ENCODE data around the gene ARL10. TPM values are rescaled to one million over a fixed set of nuclear protein-coding genes. Genes with fewer than 3 reads are reported as not detected.

ARL10 gene
- polyA plus RNA-seq, 3 donors: 0.04 to 0.93 TPM; not detected in 1

GRCh38 chr5:176383248-176383905 is 18.1 kb downstream of the ARL10 start:
- Histone ChIP-seq H4K20me1 (ENCODE audit: insufficient read depth, low read length) (peaks cover 11% of the 10 kb centered on the region), H3K4me3 (replicated peaks in 1 of 3; ENCODE audit: low read depth in 2 of 3, low read length in 3 of 3) (no peak overlapping the region), H3K4me2 (replicated peaks; ENCODE audit: extremely low read depth, low read length, poor library complexity, severe bottlenecking) (no peak overlapping the region), H3K79me2 (ENCODE audit: insufficient read depth, low read length) (peaks cover 27% of the 10 kb centered on the region), H3K36me3 (replicated peaks in 1 of 2; ENCODE audit: control insufficient read depth in 1 of 2, insufficient read depth in 2 of 2, low read length in 2 of 2) (peaks cover 39 to 62% of the 10 kb centered on the region in 2 donors), H3K9ac (ENCODE audit: insufficient read depth, low read length, poor library complexity, severe bottlenecking) (no peak overlapping the region), H2AFZ (ENCODE audit: insufficient read depth, low read depth, low read length, poor library complexity, severe bottlenecking) (no peak overlapping the region), H3K27ac (ENCODE audit: low read depth in 1 of 2, low read length in 2 of 2) (no peak overlapping the region), H3K9me3 (replicated peaks in 1 of 2; ENCODE audit: control insufficient read depth in 1 of 2, insufficient read depth in 1 of 2, low read length in 2 of 2) (no peaks in the 10 kb centered on the region), H3K4me1 (ENCODE audit: control insufficient read depth in 1 of 2, insufficient read depth in 2 of 2, low read length in 2 of 2) (peaks cover 10 to 18% of the 10 kb centered on the region in 2 donors), H3K27me3 (ENCODE audit: control insufficient read depth in 2 of 2, insufficient read depth in 2 of 2, low read length in 2 of 2) (no peaks in the 10 kb centered on the region)
- TF ChIP-seq, protein P1, sequence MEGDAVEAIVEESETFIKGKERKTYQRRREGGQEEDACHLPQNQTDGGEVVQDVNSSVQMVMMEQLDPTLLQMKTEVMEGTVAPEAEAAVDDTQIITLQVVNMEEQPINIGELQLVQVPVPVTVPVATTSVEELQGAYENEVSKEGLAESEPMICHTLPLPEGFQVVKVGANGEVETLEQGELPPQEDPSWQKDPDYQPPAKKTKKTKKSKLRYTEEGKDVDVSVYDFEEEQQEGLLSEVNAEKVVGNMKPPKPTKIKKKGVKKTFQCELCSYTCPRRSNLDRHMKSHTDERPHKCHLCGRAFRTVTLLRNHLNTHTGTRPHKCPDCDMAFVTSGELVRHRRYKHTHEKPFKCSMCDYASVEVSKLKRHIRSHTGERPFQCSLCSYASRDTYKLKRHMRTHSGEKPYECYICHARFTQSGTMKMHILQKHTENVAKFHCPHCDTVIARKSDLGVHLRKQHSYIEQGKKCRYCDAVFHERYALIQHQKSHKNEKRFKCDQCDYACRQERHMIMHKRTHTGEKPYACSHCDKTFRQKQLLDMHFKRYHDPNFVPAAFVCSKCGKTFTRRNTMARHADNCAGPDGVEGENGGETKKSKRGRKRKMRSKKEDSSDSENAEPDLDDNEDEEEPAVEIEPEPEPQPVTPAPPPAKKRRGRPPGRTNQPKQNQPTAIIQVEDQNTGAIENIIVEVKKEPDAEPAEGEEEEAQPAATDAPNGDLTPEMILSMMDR (IDR thresholded peaks at IDR 0.05): no peak
- peaks cover 0 to 2% (median 0%) of the 10 kb centered on the region in 3 donors for H3K27me3 Mint-ChIP-seq (ENCODE audit: low read depth in 3 of 3)
- no peak overlapping the region for H3K4me3 Mint-ChIP-seq
- WGBS (ENCODE audit: insufficient coverage): 85% methylated on average over 12 of the region's 15 CpGs
- no peak for DNase-seq
- peaks cover 23% of the 10 kb centered on the region for H3K4me1 Mint-ChIP-seq
- no peak overlapping the region for H3K27ac Mint-ChIP-seq
- H3K36me3 Mint-ChIP-seq: peaks cover 47 to 55% of the 10 kb centered on the region in 2 donors
- no peaks in the 10 kb centered on the region for H3K9me3 Mint-ChIP-seq
- intact Hi-C loops (cut with micrococcal nuclease): loop anchor here in 1 of 2 donors (10.0 kb wide), 1 partner anchor 151 kb away; the partner anchor contains the start of gene RNF44

DNA sequence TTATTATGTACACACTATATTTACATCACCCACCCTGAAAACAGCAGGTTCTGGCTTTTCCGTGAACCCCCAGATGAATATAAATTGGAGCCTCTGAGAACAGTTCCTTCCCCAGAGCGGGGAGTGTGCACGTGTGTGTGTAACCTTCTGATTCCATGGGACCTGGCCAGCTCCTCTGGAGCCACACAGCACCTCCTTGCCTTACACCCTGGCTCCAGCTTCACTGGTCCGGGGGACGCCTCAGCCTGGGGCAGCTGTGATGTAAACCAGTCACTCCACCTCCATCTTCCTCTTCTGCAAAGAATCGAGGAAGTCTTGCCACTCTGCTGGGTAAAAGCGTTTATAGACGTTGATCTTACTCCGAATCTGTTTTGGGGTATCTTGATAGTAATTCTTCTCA is 18.7 kb downstream of the ARL10 start:
- Histone ChIP-seq H2AFZ (ENCODE audit: insufficient read depth, low read depth, low read length, poor library complexity, severe bottlenecking) (no peak overlapping the region), H3K4me3 (replicated peaks in 1 of 3; ENCODE audit: low read depth in 2 of 3, low read length in 3 of 3) (no peak overlapping the region), H4K20me1 (ENCODE audit: insufficient read depth, low read length) (peaks cover 11% of the 10 kb centered on the region), H3K27ac (ENCODE audit: low read depth in 1 of 2, low read length in 2 of 2) (no peak overlapping the region), H3K4me1 (ENCODE audit: control insufficient read depth in 1 of 2, insufficient read depth in 2 of 2, low read length in 2 of 2) (peaks cover 10 to 18% of the 10 kb centered on the region in 2 donors), H3K27me3 (ENCODE audit: control insufficient read depth in 2 of 2, insufficient read depth in 2 of 2, low read length in 2 of 2) (no peaks in the 10 kb centered on the region), H3K4me2 (replicated peaks; ENCODE audit: extremely low read depth, low read length, poor library complexity, severe bottlenecking) (no peak overlapping the region), H3K36me3 (replicated peaks in 1 of 2; ENCODE audit: control insufficient read depth in 1 of 2, insufficient read depth in 2 of 2, low read length in 2 of 2) (peaks cover 39 to 62% of the 10 kb centered on the region in 2 donors), H3K9me3 (replicated peaks in 1 of 2; ENCODE audit: control insufficient read depth in 1 of 2, insufficient read depth in 1 of 2, low read length in 2 of 2) (no peaks in the 10 kb centered on the region), H3K9ac (ENCODE audit: insufficient read depth, low read length, poor library complexity, severe bottlenecking) (no peak overlapping the region), H3K79me2 (ENCODE audit: insufficient read depth, low read length) (peaks cover 27% of the 10 kb centered on the region)
- TF ChIP-seq, protein P1 (IDR thresholded peaks at IDR 0.05): no peak
- H3K36me3 Mint-ChIP-seq: peaks cover 47 to 55% of the 10 kb centered on the region in 2 donors
- H3K9me3 Mint-ChIP-seq: no peaks in the 10 kb centered on the region
- H3K27ac Mint-ChIP-seq: peak overlapping the region in 1 of 7 donors; percentile 45
- intact Hi-C loops (cut with micrococcal nuclease): loop anchor here in 1 of 2 donors (10.0 kb wide), 1 partner anchor 151 kb away; the partner anchor contains the start of gene RNF44
- DNase-seq: no peak
- no peak overlapping the region for H3K4me3 Mint-ChIP-seq
- 93% methylated on average over 3 of the region's 9 CpGs for WGBS (ENCODE audit: insufficient coverage)
- peaks cover 0 to 2% (median 0%) of the 10 kb centered on the region in 3 donors for H3K27me3 Mint-ChIP-seq (ENCODE audit: low read depth in 3 of 3)
- peaks cover 23% of the 10 kb centered on the region for H3K4me1 Mint-ChIP-seq
